ENCODE measurements around the gene AIFM2.

The AIFM2 gene

GRCh38 chr10:70096016-70096704 lies 36.5 kb downstream of the AIFM2 start:
- TF ChIP-seq, protein P1, sequence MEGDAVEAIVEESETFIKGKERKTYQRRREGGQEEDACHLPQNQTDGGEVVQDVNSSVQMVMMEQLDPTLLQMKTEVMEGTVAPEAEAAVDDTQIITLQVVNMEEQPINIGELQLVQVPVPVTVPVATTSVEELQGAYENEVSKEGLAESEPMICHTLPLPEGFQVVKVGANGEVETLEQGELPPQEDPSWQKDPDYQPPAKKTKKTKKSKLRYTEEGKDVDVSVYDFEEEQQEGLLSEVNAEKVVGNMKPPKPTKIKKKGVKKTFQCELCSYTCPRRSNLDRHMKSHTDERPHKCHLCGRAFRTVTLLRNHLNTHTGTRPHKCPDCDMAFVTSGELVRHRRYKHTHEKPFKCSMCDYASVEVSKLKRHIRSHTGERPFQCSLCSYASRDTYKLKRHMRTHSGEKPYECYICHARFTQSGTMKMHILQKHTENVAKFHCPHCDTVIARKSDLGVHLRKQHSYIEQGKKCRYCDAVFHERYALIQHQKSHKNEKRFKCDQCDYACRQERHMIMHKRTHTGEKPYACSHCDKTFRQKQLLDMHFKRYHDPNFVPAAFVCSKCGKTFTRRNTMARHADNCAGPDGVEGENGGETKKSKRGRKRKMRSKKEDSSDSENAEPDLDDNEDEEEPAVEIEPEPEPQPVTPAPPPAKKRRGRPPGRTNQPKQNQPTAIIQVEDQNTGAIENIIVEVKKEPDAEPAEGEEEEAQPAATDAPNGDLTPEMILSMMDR (IDR thresholded peaks at IDR 0.05; ENCODE audit: insufficient read depth, low read depth, low read length, missing control alignments), result no peak
- H3K4me3 ChIP-seq (ENCODE audit: low read length), result no peak overlapping the region
- DNase-seq (ENCODE audit: low read depth), result no peak

- DNase-seq (ENCODE audit: low read depth), result no peak
- TF ChIP-seq, protein P1 (IDR thresholded peaks at IDR 0.05; ENCODE audit: insufficient read depth, low read depth, low read length, missing control alignments), result no peak
- no peak overlapping the region for H3K4me3 ChIP-seq (ENCODE audit: low read length)
Observed at GRCh38 chr10:70094250-70094649, 38.4 kb downstream of the AIFM2 start.

GRCh38 chr10:70093335-70093944 lies 39.2 kb downstream of the AIFM2 start:
- H3K4me3 ChIP-seq (ENCODE audit: low read length), result no peak overlapping the region
- TF ChIP-seq, protein P1 (IDR thresholded peaks at IDR 0.05; ENCODE audit: insufficient read depth, low read depth, low read length, missing control alignments), result no peak
- DNase-seq (ENCODE audit: low read depth), result no peak

DNA sequence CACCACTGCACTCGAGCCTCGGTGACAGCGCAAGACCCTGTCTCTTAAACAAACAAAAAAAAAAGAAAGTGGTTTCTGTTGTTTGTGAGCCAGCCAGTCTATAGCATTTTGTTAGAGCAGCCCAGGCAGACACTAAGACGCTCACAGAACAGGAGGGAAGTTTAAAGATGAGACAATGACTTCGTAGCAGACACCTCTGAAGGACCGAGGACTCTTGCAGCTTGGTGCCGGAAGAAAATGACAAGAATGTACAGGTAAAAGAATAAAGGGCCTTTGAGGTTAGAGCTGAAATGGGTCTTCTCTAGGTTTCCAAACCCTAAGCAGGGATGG lies 40.3 kb downstream of the AIFM2 start:
- TF ChIP-seq, protein P1 (IDR thresholded peaks at IDR 0.05; ENCODE audit: insufficient read depth, low read depth, low read length, missing control alignments), result no peak
- no peak overlapping the region for H3K4me3 ChIP-seq (ENCODE audit: low read length)

GRCh38 chr10:70090951-70091350 lies 41.7 kb downstream of the AIFM2 start:
- DNase-seq (ENCODE audit: low read depth), result no peak
- TF ChIP-seq, protein P1 (IDR thresholded peaks at IDR 0.05; ENCODE audit: insufficient read depth, low read depth, low read length, missing control alignments), result no peak
- no peak overlapping the region for H3K4me3 ChIP-seq (ENCODE audit: low read length)

More for the DNA sequence above, 40.3 kb downstream of the AIFM2 start:
- DNase-seq (ENCODE audit: low read depth), result no peak

GRCh38 chr10:70090013-70090412 lies 42.6 kb downstream of the AIFM2 start:
- no peak overlapping the region for H3K4me3 ChIP-seq (ENCODE audit: low read length)
- DNase-seq (ENCODE audit: low read depth), result peak; percentile 27
- TF ChIP-seq, protein P1 (IDR thresholded peaks at IDR 0.05; ENCODE audit: insufficient read depth, low read depth, low read length, missing control alignments), result no peak

- TF ChIP-seq, protein P1 (IDR thresholded peaks at IDR 0.05; ENCODE audit: insufficient read depth, low read depth, low read length, missing control alignments), result no peak
- no peak for DNase-seq (ENCODE audit: low read depth)
- no peak overlapping the region for H3K4me3 ChIP-seq (ENCODE audit: low read length)
Observed at GRCh38 chr10:70088308-70088698, 44.3 kb downstream of the AIFM2 start.
